Esophagus muscularis mucosa (tissue), 4 donors: Measurements from ENCODE around the gene TBC1D22A. TPM values are rescaled to one million over a fixed set of nuclear protein-coding genes. Genes with fewer than 3 reads are reported as not detected.

Experiments
- DNase-seq: peaks from one replicate; pipeline ENCODE4 v3.0.0-alpha.2; 2017; ENCODE audit errors: extremely low spot score
- H3K27ac ChIP-seq, 4 donors: fragments of 200-600 bp; sonication (generic); replicated peaks in 1 of 4; 1 replicate in 3 of 4; 2 replicates in 1 of 4; pipeline ENCODE4 v1.5.1; 2016 to 2019; ENCODE audit warnings: mild to moderate bottlenecking in 1 of 4
- H3K27me3 ChIP-seq, 4 donors: fragments of 200-600 bp; sonication (generic); one replicate each; pipeline versions ENCODE4 v1.5.1 to v1.6.0; 2016 to 2019
- H3K36me3 ChIP-seq, 4 donors: fragments of 200-600 bp; sonication (generic); one replicate each; pipeline ENCODE4 v1.5.1; 2016 to 2019
- H3K4me1 ChIP-seq, 4 donors: fragments of 200-600 bp; sonication (generic); one replicate each; pipeline ENCODE4 v1.5.1; 2016 to 2019
- H3K4me3 ChIP-seq, 4 donors: fragments of 200-600 bp; sonication (generic); 1 replicate in 2 of 4; 2 replicates in 2 of 4; pipeline ENCODE4 v1.5.1; 2016 to 2019; ENCODE audit warnings: mild to moderate bottlenecking in 4 of 4, moderate library complexity in 1 of 4
- H3K9me3 ChIP-seq, 4 donors: fragments of 200-600 bp; sonication (generic); 1 replicate in 3 of 4; 2 replicates in 1 of 4; pipeline ENCODE4 v1.5.1; 2016 to 2019
- EP300 ChIP-seq: sonication (generic); formaldehyde crosslinking; IDR thresholded peaks from one replicate; pipeline ENCODE4 v1.6.1; 2017; ENCODE audit warnings: antibody characterized with exemption
- POLR2A ChIP-seq: fragments of 450-650 bp; IDR thresholded peaks from one replicate; pipeline ENCODE4 v1.6.1; 2017; ENCODE audit warnings: antibody characterized with exemption, moderate library complexity, mild to moderate bottlenecking, low read depth
- POLR2AphosphoS5 ChIP-seq, 2 donors: sonication (generic); formaldehyde crosslinking; IDR thresholded peaks; one replicate each; pipeline ENCODE4 v1.6.1; 2017; ENCODE audit warnings: antibody characterized with exemption in 2 of 2
- WGBS: methylation state at CpG from one replicate; pipeline ENCODE4 v1.1.5; 2018; 5-methylcytosine and 5-hydroxymethylcytosine counted together
- intact Hi-C: fragments of 100-400 bp; cut with DNase I; formaldehyde crosslinking; loops from one replicate; pipeline ENCODE4 v1.15.1; 2023
- total RNA-seq, 4 donors: library from RNA; depleted of rRNA; stranded (reverse); fragments of >200 nt; gene quantifications; one replicate each; pipeline versions ENCODE4 v1.1.0 to v1.2.1, GENCODE V29; 2016
- TF ChIP-seq, protein P1 (sequence below), 3 experiments: fragments of 200-600 bp in 2 of 3; fragments of 450-650 bp in 1 of 3; sonication (generic) in 2 of 3; IDR thresholded peaks; one replicate each; pipeline ENCODE4 v1.5.1; 2017 to 2019; ENCODE audit warnings: antibody characterized with exemption in 3 of 3, mild to moderate bottlenecking in 2 of 3, moderate library complexity in 1 of 3

Gene TBC1D22A
- total RNA-seq, 4 donors from 2014 or later, result 15.2 to 20.7 (median 18.8) TPM

DNA sequence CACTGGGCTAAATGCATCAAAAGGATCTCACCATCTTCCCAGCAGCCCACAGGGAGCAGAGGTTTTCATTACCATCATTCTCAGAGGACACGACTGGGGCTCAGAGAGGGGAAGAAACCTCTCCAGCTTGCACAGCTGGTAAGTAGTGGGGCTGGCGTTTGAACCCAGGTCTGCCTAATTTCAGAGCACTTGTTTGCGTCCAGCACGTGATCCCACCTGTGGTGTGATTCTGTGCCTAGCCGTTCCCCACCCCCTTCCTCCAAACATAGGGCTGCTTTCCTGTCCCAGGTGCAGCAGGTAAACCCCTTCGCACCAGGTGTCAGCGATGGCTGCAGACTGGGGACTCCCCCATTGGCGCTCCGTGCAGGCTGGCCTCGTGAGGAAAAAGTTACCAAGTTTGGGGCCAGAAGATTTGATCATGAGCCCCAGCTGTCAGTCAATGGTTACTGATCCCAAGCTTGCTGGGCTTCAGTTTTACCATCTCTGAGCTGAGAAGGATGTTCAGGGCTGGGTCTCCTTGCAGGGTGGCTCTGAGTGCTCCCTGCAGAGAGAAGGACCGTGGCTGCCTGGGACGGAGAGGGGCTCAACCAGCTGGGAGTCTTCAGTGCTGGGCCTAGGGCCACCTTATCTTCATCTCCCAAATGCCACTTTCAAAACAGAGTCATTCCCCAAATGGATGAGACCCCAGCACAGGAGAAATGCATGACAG is 445.6 kb downstream of the TBC1D22A start:
- no peak for DNase-seq
- H3K9me3 ChIP-seq, result no peaks in the 10 kb centered on the region
- WGBS, result 90% methylated on average over 9 of the region's 12 CpGs

DNA sequence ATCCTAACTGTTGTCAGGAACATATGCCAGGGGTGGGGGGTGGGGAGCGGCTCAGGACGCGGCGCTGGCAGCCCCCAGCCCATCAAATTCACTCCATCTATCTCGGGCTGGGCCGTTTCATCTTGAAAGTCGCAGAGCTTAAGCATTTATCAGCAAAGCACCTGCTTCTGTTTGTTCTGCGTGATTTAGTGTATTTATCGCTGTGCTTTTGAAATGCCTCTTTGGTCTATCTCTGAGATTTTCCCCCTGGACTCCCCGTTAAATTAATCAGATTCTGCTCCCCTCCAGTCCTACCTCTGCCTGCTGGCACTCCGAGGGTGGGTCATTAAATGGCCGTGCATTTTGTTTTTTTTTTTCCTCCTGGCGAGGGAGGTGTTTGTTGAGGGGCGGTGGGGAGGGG is 446.2 kb downstream of the TBC1D22A start:
- whole genome bisulfite sequencing, result 59% methylated on average over 14 of the region's 14 CpGs
- H3K9me3 ChIP-seq, result no peaks in the 10 kb centered on the region
- H3K27ac ChIP-seq, result no peak overlapping the region
- no peaks in the 10 kb centered on the region for H3K36me3 ChIP-seq
- no peaks in the 10 kb centered on the region for H3K4me1 ChIP-seq
- no peak for DNase-seq
- TF ChIP-seq POLR2A (no peak), POLR2AphosphoS5 (IDR thresholded peaks at IDR 0.05) (no peak), EP300 (no peak)
- TF ChIP-seq, protein P1, sequence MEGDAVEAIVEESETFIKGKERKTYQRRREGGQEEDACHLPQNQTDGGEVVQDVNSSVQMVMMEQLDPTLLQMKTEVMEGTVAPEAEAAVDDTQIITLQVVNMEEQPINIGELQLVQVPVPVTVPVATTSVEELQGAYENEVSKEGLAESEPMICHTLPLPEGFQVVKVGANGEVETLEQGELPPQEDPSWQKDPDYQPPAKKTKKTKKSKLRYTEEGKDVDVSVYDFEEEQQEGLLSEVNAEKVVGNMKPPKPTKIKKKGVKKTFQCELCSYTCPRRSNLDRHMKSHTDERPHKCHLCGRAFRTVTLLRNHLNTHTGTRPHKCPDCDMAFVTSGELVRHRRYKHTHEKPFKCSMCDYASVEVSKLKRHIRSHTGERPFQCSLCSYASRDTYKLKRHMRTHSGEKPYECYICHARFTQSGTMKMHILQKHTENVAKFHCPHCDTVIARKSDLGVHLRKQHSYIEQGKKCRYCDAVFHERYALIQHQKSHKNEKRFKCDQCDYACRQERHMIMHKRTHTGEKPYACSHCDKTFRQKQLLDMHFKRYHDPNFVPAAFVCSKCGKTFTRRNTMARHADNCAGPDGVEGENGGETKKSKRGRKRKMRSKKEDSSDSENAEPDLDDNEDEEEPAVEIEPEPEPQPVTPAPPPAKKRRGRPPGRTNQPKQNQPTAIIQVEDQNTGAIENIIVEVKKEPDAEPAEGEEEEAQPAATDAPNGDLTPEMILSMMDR (IDR thresholded peaks at IDR 0.05), result no peak
- H3K27me3 ChIP-seq, result peaks cover 0 to 47% (median 0%) of the 10 kb centered on the region in 4 donors
- intact Hi-C loops, result no loop called here
- H3K4me3 ChIP-seq, result no peak overlapping the region

More for the DNA sequence above, 445.6 kb downstream of the TBC1D22A start:
- TF ChIP-seq POLR2A (no peak), EP300 (no peak), POLR2AphosphoS5 (IDR thresholded peaks at IDR 0.05) (no peak)
- TF ChIP-seq, protein P1 (IDR thresholded peaks at IDR 0.05), result no peak
- intact Hi-C loops, result no loop called here
- H3K36me3 ChIP-seq, result no peaks in the 10 kb centered on the region
- H3K4me1 ChIP-seq, result no peaks in the 10 kb centered on the region
- no peak overlapping the region for H3K4me3 ChIP-seq
- H3K27me3 ChIP-seq, result peaks cover 0 to 52% (median 0%) of the 10 kb centered on the region in 4 donors
- H3K27ac ChIP-seq, result no peak overlapping the region

- intact Hi-C loops, result no loop called here
- TF ChIP-seq POLR2A (no peak), POLR2AphosphoS5 (IDR thresholded peaks at IDR 0.05) (no peak), EP300 (no peak)
- TF ChIP-seq, protein P1 (IDR thresholded peaks at IDR 0.05), result no peak
- DNase-seq, result peak; percentile 55
- no peak overlapping the region for H3K27ac ChIP-seq
- no peaks in the 10 kb centered on the region for H3K4me1 ChIP-seq
- H3K27me3 ChIP-seq, result peaks cover 0 to 43% (median 0%) of the 10 kb centered on the region in 4 donors
- H3K36me3 ChIP-seq, result no peaks in the 10 kb centered on the region
- H3K4me3 ChIP-seq, result no peak overlapping the region
- WGBS, result 76% methylated on average over 10 of the region's 12 CpGs
- H3K9me3 ChIP-seq, result no peaks in the 10 kb centered on the region
These were observed 446.6 kb downstream of the TBC1D22A start for GRCh38 chr22:47209040-47209514.

- no peaks in the 10 kb centered on the region for H3K9me3 ChIP-seq
- no peaks in the 10 kb centered on the region for H3K36me3 ChIP-seq
- DNase-seq, result no peak
- TF ChIP-seq POLR2A, result no peak
- TF ChIP-seq, protein P1 (IDR thresholded peaks at IDR 0.05), result no peak
- TF ChIP-seq POLR2AphosphoS5 (IDR thresholded peaks at IDR 0.05), result no peak
- TF ChIP-seq EP300, result no peak
- H3K27ac ChIP-seq, result no peak overlapping the region
- intact Hi-C loops, result no loop called here
- H3K4me3 ChIP-seq, result no peak overlapping the region
- H3K4me1 ChIP-seq, result no peaks in the 10 kb centered on the region
- peaks cover 0 to 38% (median 0%) of the 10 kb centered on the region in 4 donors for H3K27me3 ChIP-seq
- WGBS, result 87% methylated on average over 3 of the region's 13 CpGs
These were observed 447.1 kb downstream of the TBC1D22A start for GRCh38 chr22:47209547-47210023.
